Glutamatergic neuron (in vitro differentiated cells): Measurements from ENCODE around the gene DUS4L. TPM values are rescaled to one million over a fixed set of nuclear protein-coding genes. Genes with fewer than 3 reads are reported as not detected.

Experiments
- DNase-seq: peaks from one replicate; pipeline ENCODE4 v3.0.0; 2022
- H3K27ac Mint-ChIP-seq: one replicate; pipeline ENCODE4 v1.8.0; 2020; ENCODE audit warnings: mild to moderate bottlenecking, mixed read lengths, inconsistent platforms; ENCODE audit not compliant: unreplicated experiment
- H3K27me3 Mint-ChIP-seq: one replicate; pipeline ENCODE4 v1.8.0; 2020; ENCODE audit warnings: mild to moderate bottlenecking, moderate library complexity, mixed read lengths, inconsistent platforms; ENCODE audit not compliant: unreplicated experiment
- H3K36me3 Mint-ChIP-seq: one replicate; pipeline ENCODE4 v1.8.0; 2020; ENCODE audit warnings: mild to moderate bottlenecking, mixed read lengths, inconsistent platforms; ENCODE audit not compliant: unreplicated experiment
- H3K4me1 Mint-ChIP-seq: one replicate; pipeline ENCODE4 v1.8.0; 2020; ENCODE audit warnings: mild to moderate bottlenecking, low read depth, mixed read lengths, inconsistent platforms; ENCODE audit not compliant: unreplicated experiment
- H3K4me3 Mint-ChIP-seq: one replicate; pipeline ENCODE4 v1.8.0; 2020; ENCODE audit warnings: mild to moderate bottlenecking, mixed read lengths, inconsistent platforms; ENCODE audit not compliant: unreplicated experiment
- H3K9me3 Mint-ChIP-seq: one replicate; pipeline ENCODE4 v1.8.0; 2020; ENCODE audit warnings: mild to moderate bottlenecking, moderate library complexity, mixed read lengths, inconsistent platforms; ENCODE audit not compliant: unreplicated experiment
- CTCF ChIP-seq: fragments of 200-600 bp; sonication (generic); IDR thresholded peaks from one replicate; pipeline ENCODE4 v1.5.0; 2021; ENCODE audit not compliant: partially characterized antibody, unreplicated experiment
- long read RNA-seq: library from polyadenylated mRNA; unstranded; transcript quantifications from one replicate; pipeline ENCODE4 v2.0.0, GENCODE V29; 2020; ENCODE audit not compliant: unreplicated experiment
- total RNA-seq: library from RNA; stranded (reverse); fragmentation: NEBNext Ultra II Directional; extraction: Animal tissue kit (Norgen Biotek cat#: 25700); gene quantifications from one replicate; pipeline ENCODE4 v1.2.1, GENCODE V29; 2021; ENCODE audit not compliant: unreplicated experiment

Gene DUS4L
- 11.5 TPM for total RNA-seq
- long read RNA-seq, partial matches to known transcripts = 0 of 2 reads
- long read RNA-seq, other reads (novel, unspliced or antisense) = 0 of 2 reads

GRCh38 chr7:107563775-107564552 lies at the start of gene DUS4L, which contains the start of gene COG5:
Gene DUS4L (plus strand): TSS chr7:107563971. CDS start chr7:107567071, 3,100 bp downstream.
Gene COG5 (minus strand): TSS chr7:107563920. CDS start chr7:107563896, 24 bp downstream.
- Mint-ChIP-seq H3K27me3 (peaks cover 3% of the 10 kb centered on the region), H3K36me3 (no peaks in the 10 kb centered on the region), H3K9me3 (peaks cover 2% of the 10 kb centered on the region), H3K4me3 (peak within 1 kb of the TSS; percentile 89), H3K4me1 (peaks cover 4% of the 10 kb centered on the region), H3K27ac (peak within 1 kb of the TSS; percentile 41)
- TF ChIP-seq CTCF = no peak
- peak; percentile 87 for DNase-seq

- Mint-ChIP-seq H3K27me3 (no peaks in the 10 kb centered on the region), H3K36me3 (no peaks in the 10 kb centered on the region), H3K4me3 (no peak overlapping the region), H3K4me1 (no peaks in the 10 kb centered on the region), H3K9me3 (no peaks in the 10 kb centered on the region), H3K27ac (no peak overlapping the region)
- DNase-seq = no peak
- TF ChIP-seq CTCF = no peak
Observed at GRCh38 chr7:107526672-107527071, 37.1 kb upstream of the DUS4L start.

- H3K4me1 Mint-ChIP-seq = no peaks in the 10 kb centered on the region
- no peak for DNase-seq
- H3K27ac Mint-ChIP-seq = no peak overlapping the region
- H3K9me3 Mint-ChIP-seq = no peaks in the 10 kb centered on the region
- H3K4me3 Mint-ChIP-seq = no peak overlapping the region
- no peak for TF ChIP-seq CTCF
- H3K27me3 Mint-ChIP-seq = no peaks in the 10 kb centered on the region
- no peaks in the 10 kb centered on the region for H3K36me3 Mint-ChIP-seq
Observed at GRCh38 chr7:107527196-107527595, 36.6 kb upstream of the DUS4L start.

GRCh38 chr7:107528461-107528860 lies 35.3 kb upstream of the DUS4L start:
- TF ChIP-seq CTCF = no peak
- no peak overlapping the region for H3K4me3 Mint-ChIP-seq
- H3K9me3 Mint-ChIP-seq = no peaks in the 10 kb centered on the region
- DNase-seq = no peak
- H3K36me3 Mint-ChIP-seq = no peaks in the 10 kb centered on the region
- H3K4me1 Mint-ChIP-seq = no peaks in the 10 kb centered on the region
- H3K27ac Mint-ChIP-seq = no peak overlapping the region
- no peaks in the 10 kb centered on the region for H3K27me3 Mint-ChIP-seq

- TF ChIP-seq CTCF = no peak
- Mint-ChIP-seq H3K4me1 (no peaks in the 10 kb centered on the region), H3K36me3 (peaks cover 15% of the 10 kb centered on the region), H3K27me3 (peaks cover 2% of the 10 kb centered on the region), H3K9me3 (peaks cover 5% of the 10 kb centered on the region), H3K4me3 (no peak overlapping the region), H3K27ac (no peak overlapping the region)
- no peak for DNase-seq
Observed at GRCh38 chr7:107530751-107531150, 33.0 kb upstream of the DUS4L start.
